T47D (cell line): ENCODE results near the gene LILRA2.
A peak's percentile ranks its signal among the peaks of the same experiment; 100 is the strongest.
"Not testable (repeated sequence)": the region's sequence is repeated elsewhere in the genome, so short reads cannot be mapped to it uniquely, and the experiment has no call there.

ENCODE experiments used
- DNase-seq, 2 experiments: peaks; one replicate each; pipeline versions ENCODE4 v3.0.0 to v3.0.0-alpha.2; 2011 to 2012; ENCODE audit warnings: low read depth in 1 of 2, low spot score in 1 of 2
- JUND ChIP-seq: IDR thresholded peaks from 2 replicates; pipeline ENCODE4 v1.6.1; 2012; ENCODE audit warnings: low read depth
- in situ Hi-C: cut with HindIII; loops from 2 replicates; pipeline ENCODE4 v1.10.0; 2016; ENCODE audit warnings: low sequenced_read_pairs, low pct_unique_long_range_greater_than_20kb

The LILRA2 gene

DNA sequence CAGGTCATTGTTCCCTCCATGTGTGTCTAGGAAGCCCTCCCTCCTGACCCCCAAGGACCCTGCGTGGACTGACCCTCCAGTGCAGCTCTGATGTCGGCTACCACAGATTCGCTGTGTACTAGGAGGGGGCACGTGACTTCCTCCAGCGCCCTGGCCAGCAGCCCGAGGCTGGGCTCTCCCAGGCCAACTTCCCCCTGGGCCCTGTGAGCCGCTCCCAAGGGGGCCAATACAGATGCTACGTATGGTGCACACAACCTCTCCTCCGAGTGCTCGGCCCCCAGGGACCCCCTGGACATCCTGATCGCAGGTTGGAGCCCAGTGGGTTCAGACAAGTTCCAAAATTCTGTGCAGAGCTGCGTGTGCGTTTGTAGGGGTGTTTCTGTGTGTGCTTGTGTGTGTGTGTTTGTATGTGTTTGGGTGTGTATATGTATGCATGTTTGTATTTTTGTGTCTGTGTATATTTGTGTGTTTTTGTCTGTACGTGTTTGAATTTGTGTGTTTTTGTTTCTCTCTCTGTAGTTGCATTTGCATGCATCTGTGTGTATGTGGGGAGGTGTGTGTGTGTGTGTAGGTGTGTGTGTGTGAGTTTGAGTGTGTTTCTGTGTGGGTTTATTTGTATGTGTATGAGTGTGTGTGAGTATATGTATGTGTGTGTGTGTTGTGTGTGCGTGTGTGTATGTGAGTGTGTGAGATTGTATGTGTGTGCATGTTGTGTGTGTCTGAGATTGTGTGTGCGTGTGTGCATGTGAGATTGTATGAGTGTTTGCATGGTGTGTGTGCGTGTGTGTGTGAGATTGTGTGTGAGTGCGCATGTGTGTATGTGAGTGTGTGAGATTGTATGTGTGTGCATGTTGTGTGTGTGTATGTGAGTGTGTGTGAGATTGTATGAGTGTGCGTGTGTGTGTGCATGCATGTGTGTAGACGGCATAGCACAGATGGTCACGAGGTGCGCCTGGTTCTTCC lies 21.4 kb upstream of the LILRA2 start:
- TF ChIP-seq JUND, result no peak
- in situ Hi-C loops, result no loop called here
- DNase-seq, result no peak

DNA sequence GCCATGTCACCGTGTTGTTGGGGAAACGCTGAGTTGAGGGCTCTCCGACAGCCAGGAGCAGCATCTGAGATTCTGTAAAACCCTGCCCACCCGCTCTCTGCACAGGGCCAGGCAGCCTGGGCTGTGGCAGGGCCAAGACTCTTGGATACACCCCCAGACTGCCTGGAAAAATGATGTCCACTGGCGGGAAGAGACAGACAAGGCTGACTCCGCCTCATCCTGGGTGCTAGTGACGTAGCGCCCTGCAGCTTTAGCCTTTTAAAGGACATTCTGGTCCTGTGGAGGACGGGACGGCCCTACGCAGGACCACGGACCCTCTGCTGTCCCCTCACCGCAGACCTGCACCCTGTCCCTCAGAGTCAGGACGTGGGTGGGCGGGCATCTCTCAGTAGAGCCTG lies 20.7 kb upstream of the LILRA2 start:
- DNase-seq, result no peak
- in situ Hi-C loops, result no loop called here
- no peak for TF ChIP-seq JUND

DNA sequence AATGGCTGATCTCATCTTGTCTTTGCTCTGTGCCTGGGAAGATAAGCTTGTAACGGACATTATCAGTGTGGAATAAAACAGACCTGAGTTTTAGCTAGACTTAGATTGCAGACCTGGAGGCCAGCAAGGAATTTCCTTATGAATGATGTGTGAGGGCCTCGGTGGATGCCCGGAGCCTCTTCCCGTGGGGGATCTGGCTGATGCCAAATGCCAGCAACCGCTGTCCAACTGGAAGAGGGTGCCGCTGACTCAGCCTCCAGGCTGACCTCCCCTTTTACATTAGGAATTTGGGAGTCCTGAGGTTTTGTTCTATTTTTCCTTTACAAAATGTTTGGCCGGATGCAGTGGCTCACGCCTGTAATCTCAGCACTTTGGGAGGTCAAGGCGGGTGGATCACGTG lies 19.6 kb upstream of the LILRA2 start:
- DNase-seq, result no peak
- in situ Hi-C loops, result no loop called here
- no peak for TF ChIP-seq JUND

DNA sequence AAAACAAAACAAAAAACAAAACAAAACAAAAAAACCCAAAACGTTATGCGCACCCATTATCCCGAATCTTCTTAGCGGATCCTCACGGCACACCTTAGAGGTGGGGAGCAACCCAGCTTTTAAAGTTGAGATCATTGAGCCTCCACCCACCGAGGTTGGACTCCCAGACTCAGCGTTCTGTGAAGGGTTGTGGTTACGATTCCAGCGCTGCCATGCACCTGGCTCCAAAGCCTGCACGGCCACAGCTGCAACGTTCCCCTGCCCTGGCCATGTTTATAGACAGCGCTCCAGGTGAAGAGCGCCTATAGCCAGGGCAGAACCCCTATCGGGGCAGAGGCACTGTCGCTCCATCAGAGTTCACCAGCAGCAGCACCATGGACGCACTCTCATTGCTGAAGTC lies 18.7 kb upstream of the LILRA2 start:
- TF ChIP-seq JUND, result no peak
- in situ Hi-C loops, result no loop called here
- no peak for DNase-seq

DNA sequence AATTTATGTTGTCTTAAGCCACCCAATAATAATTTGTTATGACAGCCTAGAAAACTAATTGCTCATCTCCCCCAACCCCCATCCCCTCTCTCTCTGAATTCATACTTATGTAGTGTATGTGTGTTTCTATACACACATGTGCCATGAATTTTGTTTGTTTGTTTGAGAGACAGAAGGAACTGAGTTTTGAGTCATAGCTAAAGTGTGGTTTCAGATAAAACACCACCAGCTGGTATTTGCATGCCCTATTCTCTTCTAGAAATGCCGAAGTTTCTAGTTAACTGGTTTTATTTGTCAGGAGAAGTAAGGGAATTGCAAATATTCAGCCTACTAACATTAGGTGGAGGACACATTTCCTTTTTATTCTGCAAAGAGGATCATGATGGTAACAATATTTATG lies 17.4 kb upstream of the LILRA2 start:
- TF ChIP-seq JUND, result no peak
- in situ Hi-C loops, result no loop called here
- DNase-seq, result no peak

DNA sequence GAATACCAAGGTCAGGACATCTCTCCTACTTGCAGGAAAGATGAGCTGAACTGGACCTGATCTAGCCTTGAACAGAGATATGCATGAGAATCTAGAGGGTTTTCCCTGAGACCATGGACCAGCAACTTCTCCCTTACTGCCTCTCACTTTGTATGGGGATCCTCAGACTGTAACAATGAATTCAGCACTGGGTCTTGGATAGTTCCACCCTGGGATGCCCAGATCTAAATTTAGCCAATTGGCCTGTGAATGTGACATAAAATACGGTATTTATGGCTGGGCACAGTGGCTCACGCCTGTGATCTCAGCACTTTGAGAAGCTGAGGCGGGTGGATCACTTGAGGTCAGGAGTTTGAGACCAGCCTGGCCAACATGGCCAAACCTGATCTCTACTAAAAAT lies 15.3 kb upstream of the LILRA2 start:
- TF ChIP-seq JUND, result no peak
- in situ Hi-C loops, result no loop called here
- peak in 1 of 2 experiments; percentile 48 for DNase-seq

DNA sequence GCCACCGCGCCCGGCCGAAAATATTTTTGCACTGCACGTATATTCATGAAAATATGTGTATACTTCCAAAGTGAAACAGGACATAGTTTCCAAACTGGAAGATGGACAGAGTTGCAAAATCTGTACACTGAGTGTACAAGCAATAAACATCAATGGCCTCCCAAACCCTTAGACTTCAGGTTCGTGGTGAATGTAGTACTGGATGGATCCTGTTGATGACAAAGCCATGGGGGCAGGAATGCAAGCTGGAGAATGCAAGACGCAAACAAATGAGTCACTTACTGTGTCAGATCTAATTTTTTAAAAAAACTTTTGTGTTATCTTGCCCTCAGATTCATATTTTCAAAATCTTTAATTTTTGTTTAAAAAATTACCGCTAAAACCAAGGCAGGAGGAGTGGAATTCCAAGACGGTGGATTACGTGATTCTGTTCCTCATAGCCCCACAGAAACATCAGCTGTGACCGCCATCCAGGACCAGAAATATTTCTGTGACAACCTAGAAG lies 12.7 kb upstream of the LILRA2 start:
- no peak for DNase-seq
- in situ Hi-C loops, result no loop called here
- no peak for TF ChIP-seq JUND

DNA sequence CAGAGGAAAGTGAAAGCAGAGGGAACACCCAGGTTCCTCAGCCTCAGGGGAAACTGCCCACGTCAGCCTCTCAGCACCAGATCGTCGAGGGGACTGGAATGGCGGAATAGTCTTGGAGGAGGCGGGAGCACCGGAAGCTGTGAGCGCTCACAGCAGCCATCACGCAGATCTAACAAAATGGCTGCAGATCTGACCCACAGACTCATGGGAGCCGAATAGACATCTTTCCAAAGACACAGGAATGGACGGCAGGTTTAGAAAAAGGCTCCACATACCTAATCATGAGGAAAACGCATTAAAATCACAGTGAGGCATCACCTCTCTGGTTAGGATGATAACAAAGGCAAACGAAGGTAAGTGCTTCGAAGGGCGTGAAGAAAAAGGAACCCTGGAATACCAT lies 11.8 kb upstream of the LILRA2 start:
- in situ Hi-C loops, result no loop called here
- peak in 1 of 2 experiments; percentile 43 for DNase-seq
- no peak for TF ChIP-seq JUND

DNA sequence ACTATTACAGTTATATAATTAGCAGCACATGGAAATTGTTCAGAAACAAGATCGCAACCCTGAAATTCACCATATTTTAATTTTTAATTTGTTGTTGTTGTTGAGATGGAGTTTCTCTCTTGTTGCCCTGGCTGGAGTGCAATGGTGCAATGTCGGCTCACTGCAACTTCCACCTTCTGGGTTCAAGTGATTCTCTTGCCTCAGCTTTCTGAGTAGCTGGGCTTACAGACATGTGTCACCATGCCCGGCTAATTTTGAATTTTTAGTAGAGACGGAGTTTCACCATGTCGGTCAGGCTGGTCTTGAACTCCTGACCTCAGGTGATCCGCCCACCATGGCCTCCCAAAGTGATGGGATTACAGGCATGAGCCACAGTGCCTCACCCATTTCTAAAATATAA lies 10.4 kb upstream of the LILRA2 start:
- DNase-seq, in situ Hi-C loops: not testable (repeated sequence)

DNA sequence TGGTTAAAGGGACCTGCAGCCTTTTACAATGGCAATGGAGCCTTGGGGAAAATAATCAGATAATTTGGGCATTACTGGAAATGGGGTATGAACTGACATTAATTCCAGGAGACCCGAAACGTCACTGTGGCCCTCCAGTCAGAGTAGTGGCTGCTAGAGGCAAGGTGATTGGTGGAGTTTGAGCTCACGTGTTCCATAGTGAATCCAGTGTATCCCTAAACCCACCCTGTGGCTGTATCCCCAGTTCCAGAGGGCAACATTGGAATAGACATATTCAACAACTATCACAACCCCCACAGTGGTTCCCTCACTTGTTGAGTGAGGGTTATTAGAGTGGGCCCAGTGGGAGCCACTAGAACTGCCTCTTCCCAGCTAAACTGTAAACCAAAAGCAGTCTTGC lies 3.3 kb upstream of the LILRA2 start:
- in situ Hi-C loops, result no loop called here
- no peak for DNase-seq
- no peak for TF ChIP-seq JUND

DNA sequence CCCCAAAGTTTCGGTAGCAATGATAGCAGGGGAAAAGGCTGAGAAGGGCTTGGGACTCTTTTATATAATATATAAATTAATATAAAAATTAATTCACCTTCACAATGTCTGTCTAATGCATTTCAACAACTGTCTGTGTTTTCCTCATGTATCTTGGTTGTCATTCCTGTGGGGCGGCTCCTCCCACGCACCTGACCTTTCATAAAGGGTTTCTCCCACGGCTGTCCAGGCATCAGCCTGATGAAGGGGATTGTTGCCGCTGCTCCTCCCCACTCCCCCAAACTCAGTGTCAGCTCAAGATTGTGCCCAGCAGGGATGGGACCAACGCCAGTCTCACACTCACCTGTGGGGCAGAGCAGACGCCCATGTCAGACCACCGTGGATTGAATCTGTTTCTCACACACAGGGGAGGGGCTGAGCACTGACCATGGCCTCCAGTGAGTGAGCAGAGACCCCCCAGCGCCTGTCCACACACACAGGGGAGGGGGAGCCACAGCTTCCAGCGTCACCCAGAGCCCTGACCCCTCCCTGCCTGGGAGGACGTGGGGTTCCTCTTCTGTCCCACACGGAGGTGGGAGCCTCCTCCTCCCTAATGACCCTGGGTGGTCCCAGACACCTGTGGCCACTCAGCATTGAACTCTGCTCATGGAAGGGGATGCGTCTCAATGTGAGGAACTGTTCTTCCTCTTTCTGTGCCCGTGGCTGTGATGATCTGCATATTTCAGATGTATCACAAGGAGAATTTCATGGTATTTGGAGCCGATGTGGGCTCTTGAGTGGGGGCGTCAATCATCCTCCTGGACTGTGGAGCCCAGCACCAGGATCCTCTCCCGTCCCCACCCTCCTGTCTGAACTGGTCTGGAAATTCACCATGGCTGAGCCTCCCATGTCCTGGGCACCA lies 1.6 kb upstream of the LILRA2 start:
- DNase-seq, in situ Hi-C loops: not testable (repeated sequence)

DNA sequence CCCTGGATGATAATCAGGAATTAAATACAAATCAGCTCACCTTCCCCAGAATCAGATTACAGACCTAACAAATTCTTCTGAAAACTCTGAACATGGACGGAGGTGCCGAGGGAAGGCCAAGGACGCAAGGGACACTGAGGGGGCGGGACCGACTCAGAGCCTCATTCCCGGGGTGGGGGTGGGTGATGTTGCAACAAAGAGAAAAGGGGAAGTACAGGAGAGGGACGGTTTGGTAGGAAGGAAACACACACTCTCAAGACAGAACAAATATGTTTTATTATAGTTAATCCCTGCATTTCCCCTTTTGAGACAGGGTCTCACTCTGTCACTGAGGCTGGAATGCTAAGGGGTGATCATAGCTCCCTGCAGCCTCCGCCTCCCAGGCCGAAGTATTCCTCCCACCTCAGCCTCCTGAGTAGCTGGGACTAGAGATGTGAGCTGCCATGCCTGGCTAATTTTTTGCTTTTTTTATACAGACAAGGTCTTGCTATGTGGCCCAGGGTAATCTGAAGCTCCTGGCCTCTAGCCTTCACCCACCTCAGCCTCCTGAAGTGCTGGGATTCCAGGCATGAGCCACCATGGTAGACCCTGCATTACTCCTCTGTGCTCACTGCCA lies 786 bp upstream of the LILRA2 start:
- no peak for DNase-seq
- no peak for TF ChIP-seq JUND
- in situ Hi-C loops, result no loop called here
